ENCODE measurements around the gene DSN1.

DSN1 gene

GRCh38 chr20:36794116-36794474, 20.5 kb upstream of the DSN1 start:
- DNase-seq = no peak

GRCh38 chr20:36793294-36794115, 19.9 kb upstream of the DSN1 start:
- DNase-seq = no peak

GRCh38 chr20:36792422-36792821, 18.9 kb upstream of the DSN1 start:
- no peak for DNase-seq

DNA sequence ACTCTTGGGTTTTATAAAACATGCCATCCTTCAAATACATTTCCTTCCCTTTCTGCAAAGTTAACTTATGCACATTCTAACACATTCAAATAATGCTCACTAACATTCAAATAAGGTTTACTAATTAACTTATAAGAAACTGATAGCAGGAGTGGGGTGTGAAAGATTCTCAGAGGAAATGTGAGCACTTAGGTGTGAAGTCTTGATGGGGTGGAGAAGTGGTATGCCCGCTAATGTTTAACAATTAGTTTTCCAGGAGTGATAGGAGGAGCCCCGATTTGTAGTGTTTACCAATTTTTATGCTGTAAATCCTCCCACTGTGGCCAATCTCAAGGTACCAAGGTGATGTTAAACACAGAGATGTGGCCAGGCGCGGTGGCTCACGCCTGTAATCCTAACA, 18.3 kb upstream of the DSN1 start:
- DNase-seq = no peak

DNA sequence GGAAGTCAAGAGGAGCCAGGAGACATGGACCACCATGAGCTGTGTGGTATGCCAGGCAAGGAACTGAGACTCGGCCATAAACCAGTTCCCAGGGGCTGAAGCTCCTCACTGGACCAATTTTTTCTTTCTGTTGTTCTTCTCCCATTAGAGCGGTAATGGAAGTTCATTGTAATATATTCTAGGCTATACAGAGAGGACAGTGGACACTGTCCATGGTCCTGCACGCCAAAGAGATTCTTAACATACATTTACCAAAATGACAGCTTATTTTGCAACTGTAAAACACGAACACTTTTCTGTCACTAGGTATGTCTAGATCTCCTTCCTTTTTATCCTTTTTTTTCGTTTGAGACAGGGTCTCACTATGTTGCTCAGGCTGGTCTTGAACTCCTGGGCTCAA, 13.1 kb upstream of the DSN1 start:
- no peak for DNase-seq

- no peak for DNase-seq
Observed at GRCh38 chr20:36786246-36786645, 12.7 kb upstream of the DSN1 start.

GRCh38 chr20:36785308-36785707, 11.7 kb upstream of the DSN1 start:
- DNase-seq = no peak

GRCh38 chr20:36784900-36785299, 11.3 kb upstream of the DSN1 start:
- no peak for DNase-seq

GRCh38 chr20:36784116-36784515, 10.6 kb upstream of the DSN1 start:
- no peak for DNase-seq

- no peak for DNase-seq
Observed at GRCh38 chr20:36779656-36780025, 6.1 kb upstream of the DSN1 start.

GRCh38 chr20:36778831-36779655, 5.5 kb upstream of the DSN1 start:
- DNase-seq = no peak

DNA sequence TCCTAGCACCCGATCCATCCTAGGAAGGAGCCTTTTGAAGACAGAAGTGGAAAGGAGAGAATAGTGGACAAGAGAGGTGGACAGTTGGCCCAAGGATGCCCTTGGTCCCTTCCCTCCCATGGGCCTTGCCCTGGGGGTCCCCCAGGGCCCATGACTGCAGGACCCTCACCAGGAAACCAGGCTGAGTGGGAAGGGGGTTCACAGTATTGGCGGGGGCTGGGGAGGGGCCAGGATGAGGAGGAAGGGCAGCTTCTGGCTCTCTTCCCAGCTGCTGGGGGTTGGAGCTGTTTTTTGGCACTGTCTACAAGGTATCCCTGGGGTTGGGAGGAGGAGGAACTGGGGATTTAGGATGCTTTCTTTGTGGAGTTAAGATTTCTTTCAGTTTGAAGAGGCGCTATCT, 4.0 kb upstream of the DSN1 start:
- DNase-seq = no peak

GRCh38 chr20:36777167-36777566, 3.6 kb upstream of the DSN1 start:
- no peak for DNase-seq

- no peak for DNase-seq
Observed at GRCh38 chr20:36775826-36776225, 2.3 kb upstream of the DSN1 start.

- DNase-seq = no peak
Observed at GRCh38 chr20:36775196-36775595, 1.6 kb upstream of the DSN1 start.

DNA sequence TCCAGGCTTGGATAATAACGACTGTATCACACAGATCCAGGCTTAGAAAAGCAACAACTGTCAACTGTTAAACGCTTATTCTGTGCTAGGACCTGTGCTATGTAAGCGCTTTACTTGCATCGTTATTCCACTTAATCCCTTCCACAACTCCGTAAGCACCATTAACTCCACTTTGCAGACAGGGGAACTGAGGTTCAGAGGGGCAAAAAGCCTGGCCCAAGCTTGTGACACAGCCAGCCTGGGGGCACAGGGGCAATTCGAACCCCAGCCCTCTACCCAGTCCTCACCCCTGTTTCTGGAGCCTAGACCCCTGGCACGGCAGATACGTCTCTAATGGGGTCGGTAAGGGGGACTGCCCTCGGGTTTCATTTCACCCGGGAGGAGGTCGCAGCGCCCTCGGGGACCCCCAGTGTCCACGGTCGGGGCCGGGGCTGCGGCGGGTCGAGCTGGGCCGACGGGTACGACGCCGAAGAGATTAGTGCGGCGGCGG, 411 bp downstream of the DSN1 start:
- no peak for DNase-seq

- no peak for DNase-seq
Observed at GRCh38 chr20:36770680-36771079, 2.9 kb downstream of the DSN1 start.

DNA sequence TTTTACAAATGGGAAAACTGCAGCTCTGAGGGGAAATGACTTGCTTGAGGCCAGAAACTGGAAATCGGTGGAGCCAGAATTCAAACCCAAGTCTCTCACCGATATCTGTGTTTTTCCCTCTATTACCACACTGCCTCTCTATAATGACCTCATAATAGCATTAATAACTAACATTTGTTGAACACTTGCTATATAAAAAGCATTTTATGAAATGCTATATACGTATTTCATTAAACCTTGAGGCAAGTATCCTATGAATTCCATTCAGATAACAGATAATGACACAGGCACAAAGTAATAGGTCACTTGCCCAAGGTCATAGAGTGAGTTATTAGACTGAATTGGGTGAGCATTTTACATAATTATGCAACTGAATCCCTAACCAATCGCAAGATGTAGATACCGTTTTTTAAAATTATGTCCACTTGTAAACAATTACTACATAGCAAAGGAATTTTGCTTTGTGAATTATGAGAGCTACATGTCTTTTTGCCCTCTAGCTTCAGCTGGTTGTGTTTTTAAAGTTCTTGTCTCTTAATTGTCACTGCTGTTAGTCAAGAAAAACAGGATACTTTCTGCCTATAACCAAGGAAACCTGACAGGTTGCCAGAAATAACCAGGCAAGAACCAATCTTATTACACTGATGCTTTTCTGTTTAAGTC, 4.7 kb downstream of the DSN1 start:
- DNase-seq = no peak

DNA sequence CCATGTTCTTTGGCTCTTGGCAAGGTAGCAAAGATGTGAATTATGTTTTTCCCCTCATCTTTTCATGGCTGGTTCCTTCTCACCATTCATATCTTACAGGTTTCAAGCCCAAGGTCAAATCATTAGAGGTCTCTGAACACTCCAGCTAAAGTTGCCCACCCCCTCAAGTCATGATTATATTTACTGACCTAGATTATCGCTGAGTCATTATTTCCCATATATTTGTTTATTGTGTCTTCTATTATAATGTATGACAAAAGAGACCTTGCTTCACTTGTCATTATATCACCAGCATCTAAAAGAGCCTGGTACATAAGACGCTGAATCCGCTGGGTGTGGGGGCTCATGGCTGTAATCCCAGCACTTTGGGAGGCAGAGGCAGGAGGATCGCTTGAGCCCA, 12.4 kb downstream of the DSN1 start:
- no peak for DNase-seq

DNA sequence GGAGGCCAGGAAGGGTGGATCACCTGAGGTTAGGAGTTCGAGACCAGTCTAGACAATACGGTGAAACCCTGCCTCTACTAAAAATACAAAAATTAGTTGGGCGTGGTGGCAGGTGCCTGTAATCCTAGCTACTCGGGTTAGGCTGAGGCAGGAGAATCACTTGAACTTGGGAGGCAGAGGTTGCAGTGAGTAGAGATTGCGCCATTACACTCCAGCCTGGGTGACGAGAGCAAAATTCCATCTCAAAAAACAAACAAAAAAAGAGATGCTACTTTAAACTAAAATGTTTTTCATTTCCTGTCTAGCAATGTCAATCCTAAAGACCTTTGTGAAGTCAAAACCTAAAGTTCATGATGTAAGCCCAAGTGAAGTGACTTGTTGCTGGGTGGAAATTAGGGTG, 12.9 kb downstream of the DSN1 start:
- DNase-seq = no peak

DNA sequence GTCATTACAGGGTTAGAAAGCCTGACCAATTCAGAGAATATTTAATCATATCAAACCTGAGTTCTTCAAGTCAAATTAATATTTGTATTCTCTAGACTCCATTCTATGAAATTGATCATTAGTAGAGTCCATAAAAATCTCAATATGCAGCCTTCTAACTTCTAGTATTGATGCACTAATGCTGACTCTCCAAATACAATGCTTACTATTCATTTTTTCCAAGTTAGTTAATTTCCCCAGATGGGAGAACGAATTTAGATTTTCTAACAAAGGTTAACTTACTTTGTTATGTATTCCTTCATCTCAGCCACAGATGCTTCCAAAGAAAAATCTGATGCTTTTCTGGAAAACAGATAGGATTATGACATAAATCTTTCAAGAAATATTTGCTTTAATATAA, 15.3 kb downstream of the DSN1 start:
- no peak for DNase-seq

- no peak for DNase-seq
Observed at GRCh38 chr20:36756496-36756895, 17.1 kb downstream of the DSN1 start.

- peak; percentile 12 for DNase-seq
Observed at GRCh38 chr20:36754656-36755222, 18.8 kb downstream of the DSN1 start.
